ENCODE measurements around the gene PPIF.

PPIF gene

GRCh38 chr10:79313320-79313719 is 33.9 kb upstream of the PPIF start:
- DNase-seq (ENCODE audit: low read depth in 2 of 2, low spot score in 1 of 2): no peak

- no peak for DNase-seq (ENCODE audit: low read depth in 2 of 2, low spot score in 1 of 2)
These were observed 33.3 kb upstream of the PPIF start for GRCh38 chr10:79313911-79314439.

GRCh38 chr10:79314761-79315601 is 32.3 kb upstream of the PPIF start:
- DNase-seq (ENCODE audit: low read depth in 2 of 2, low spot score in 1 of 2): no peak

GRCh38 chr10:79315602-79315920 is 31.7 kb upstream of the PPIF start:
- no peak for DNase-seq (ENCODE audit: low read depth in 2 of 2, low spot score in 1 of 2)

- DNase-seq (ENCODE audit: low read depth in 2 of 2, low spot score in 1 of 2): no peak
These were observed 30.4 kb upstream of the PPIF start for GRCh38 chr10:79316671-79317431.

GRCh38 chr10:79318369-79318768 is 28.9 kb upstream of the PPIF start:
- DNase-seq (ENCODE audit: low read depth in 2 of 2, low spot score in 1 of 2): no peak

GRCh38 chr10:79319115-79319771 is 28.0 kb upstream of the PPIF start:
- DNase-seq (ENCODE audit: low read depth in 2 of 2, low spot score in 1 of 2): no peak

- DNase-seq (ENCODE audit: low read depth in 2 of 2, low spot score in 1 of 2): no peak
These were observed 27.0 kb upstream of the PPIF start for GRCh38 chr10:79320316-79320715.

- no peak for DNase-seq (ENCODE audit: low read depth in 2 of 2, low spot score in 1 of 2)
These were observed 26.3 kb upstream of the PPIF start for GRCh38 chr10:79320820-79321493.

GRCh38 chr10:79321494-79321882 is 25.8 kb upstream of the PPIF start:
- DNase-seq (ENCODE audit: low read depth in 2 of 2, low spot score in 1 of 2): no peak

GRCh38 chr10:79321951-79322350 is 25.3 kb upstream of the PPIF start:
- DNase-seq (ENCODE audit: low read depth in 2 of 2, low spot score in 1 of 2): no peak

- peak; percentile 55 to 62 for DNase-seq (ENCODE audit: low read depth in 2 of 2, low spot score in 1 of 2)
These were observed 24.4 kb upstream of the PPIF start for GRCh38 chr10:79322616-79323543.

- DNase-seq (ENCODE audit: low read depth in 2 of 2, low spot score in 1 of 2): no peak
These were observed 23.7 kb upstream of the PPIF start for GRCh38 chr10:79323602-79324001.

- DNase-seq (ENCODE audit: low read depth in 2 of 2, low spot score in 1 of 2): no peak
These were observed 23.1 kb upstream of the PPIF start for GRCh38 chr10:79324032-79324695.

GRCh38 chr10:79326361-79327089 is 20.7 kb upstream of the PPIF start:
- no peak for DNase-seq (ENCODE audit: low read depth in 2 of 2, low spot score in 1 of 2)

- DNase-seq (ENCODE audit: low read depth in 2 of 2, low spot score in 1 of 2): no peak
These were observed 20.2 kb upstream of the PPIF start for GRCh38 chr10:79327090-79327457.

- no peak for DNase-seq (ENCODE audit: low read depth in 2 of 2, low spot score in 1 of 2)
These were observed 19.0 kb upstream of the PPIF start for GRCh38 chr10:79328147-79328701.

GRCh38 chr10:79328737-79329504 is 18.3 kb upstream of the PPIF start:
- no peak for DNase-seq (ENCODE audit: low read depth in 2 of 2, low spot score in 1 of 2)

All from stimulated activated CD8-positive, alpha-beta memory T cell treated with anti-CD3 and anti-CD28 coated beads, Interleukin-4, amount 100 ng/mL, for 1 hour (primary cell).